Hematopoietic multipotent progenitor cell treated with erythropoietin and hydrocortisone succinate and interleukin-3 and kit ligand, for 17 days (in vitro differentiated cells): Measurements from ENCODE around the gene CISTR.
"Not testable (repeated sequence)": the region's sequence is repeated elsewhere in the genome, so short reads cannot be mapped to it uniquely, and the experiment has no call there.

Source experiments
- DNase-seq: peaks from one replicate; pipeline ENCODE4 v3.0.0-alpha.2; 2015; ENCODE audit warnings: low spot score

Gene CISTR

DNA sequence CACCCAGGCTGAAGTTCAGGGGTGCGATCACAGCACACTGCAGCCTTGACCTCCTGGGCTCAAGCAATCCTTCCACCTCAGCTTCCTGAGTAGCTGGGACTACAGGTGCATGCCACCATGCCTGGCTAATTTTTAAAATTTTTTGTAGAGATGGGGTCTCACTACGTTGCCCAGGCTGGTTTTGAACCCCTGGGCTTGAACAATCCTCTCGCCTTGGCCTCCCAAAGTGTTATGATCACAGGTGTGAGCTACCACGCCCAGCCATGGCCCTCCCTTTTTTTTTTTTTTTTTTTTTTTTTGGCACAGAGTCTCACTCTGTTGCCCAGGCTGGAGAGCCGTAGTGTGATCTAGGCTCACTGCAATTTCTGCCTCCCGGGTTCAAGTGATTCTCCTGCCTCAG, 33.2 kb downstream of the CISTR start:
- DNase-seq, result not testable (repeated sequence)

DNA sequence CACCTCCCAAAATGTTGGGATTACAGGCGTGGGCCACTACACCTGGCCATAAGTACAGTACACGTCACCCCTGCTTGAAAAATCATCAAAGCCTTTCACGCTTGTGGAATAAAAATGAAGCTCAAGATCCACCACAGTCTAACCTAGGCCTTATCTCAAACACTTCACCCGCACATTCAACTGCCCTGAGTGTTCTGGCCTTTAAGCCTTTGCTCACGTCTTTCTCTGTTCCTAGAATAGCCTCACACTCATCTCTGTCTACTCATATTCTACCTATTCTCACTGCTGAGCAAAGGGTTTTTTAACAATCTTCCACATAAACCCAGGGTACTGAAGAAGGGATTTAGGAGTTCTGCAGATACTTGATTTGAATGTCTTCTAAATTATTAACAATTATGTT, 34.5 kb downstream of the CISTR start:
- DNase-seq, result no peak

DNA sequence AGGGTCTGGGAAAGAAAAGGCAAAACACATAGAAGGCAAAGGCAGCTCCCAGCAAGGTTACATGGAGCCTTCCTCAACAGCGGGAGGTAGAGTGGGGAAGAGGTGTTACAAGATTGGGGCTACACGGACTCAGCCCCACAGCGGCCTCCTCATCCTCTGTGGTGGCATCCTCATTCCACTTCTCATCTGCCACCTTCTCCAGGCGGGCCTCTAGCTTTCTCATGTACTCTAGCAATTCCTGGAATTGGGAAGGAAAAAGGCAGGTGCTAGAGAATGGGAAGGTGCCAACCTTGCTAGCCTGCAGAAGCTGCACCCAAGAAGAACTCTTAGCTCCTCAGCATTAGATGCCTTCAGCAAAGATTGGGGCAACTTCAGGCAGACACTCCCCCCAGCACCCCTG, 37.8 kb downstream of the CISTR start:
- no peak for DNase-seq

DNA sequence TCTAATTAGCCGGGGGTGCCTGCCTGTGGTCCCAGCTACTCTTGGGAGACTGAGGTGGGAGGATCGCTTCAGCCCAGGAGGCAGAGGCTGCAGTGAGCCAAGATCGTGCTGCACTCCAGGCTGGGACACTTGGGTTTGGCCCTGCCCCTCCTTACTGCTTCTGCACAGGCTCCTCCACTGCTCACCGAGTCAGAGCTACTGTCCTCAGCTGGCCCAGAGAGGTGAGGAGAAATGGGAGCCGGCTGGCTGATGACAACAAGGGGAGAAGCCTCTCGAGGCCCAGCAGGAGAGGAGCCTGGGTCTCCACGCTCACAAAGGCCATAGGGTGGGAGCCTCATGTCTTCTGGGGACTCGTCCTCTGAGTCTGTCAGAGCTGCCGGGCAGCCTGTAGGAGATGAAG, 38.3 kb downstream of the CISTR start:
- no peak for DNase-seq

DNA sequence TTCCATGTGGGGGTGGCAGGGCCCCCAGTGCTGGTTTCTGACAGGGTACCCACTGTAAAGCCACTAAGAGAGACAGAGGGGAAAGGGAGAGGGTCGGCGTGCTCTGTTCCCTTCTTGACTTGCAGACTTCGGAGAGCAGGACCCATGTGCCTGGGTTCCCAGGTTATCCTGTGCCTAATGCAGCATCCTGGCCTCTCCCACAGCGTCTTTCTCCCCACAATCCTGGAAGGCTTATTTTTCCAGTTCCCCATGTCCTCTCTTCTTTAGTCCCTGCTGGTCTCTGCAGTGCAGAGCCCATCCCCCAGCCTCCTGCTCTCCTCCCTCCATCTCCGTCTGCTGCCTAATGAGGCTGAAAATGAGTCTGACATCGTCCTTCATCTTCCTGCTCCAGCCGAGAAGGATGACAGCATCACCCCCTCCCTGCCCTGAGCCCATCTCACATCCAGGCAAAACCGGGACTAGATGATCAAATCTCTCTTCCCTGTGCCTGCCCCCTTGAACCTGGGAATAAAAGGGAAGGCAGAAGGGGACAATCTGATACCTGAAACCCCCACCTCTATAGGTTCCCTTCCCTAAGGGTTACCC, 39.6 kb downstream of the CISTR start:
- no peak for DNase-seq

DNA sequence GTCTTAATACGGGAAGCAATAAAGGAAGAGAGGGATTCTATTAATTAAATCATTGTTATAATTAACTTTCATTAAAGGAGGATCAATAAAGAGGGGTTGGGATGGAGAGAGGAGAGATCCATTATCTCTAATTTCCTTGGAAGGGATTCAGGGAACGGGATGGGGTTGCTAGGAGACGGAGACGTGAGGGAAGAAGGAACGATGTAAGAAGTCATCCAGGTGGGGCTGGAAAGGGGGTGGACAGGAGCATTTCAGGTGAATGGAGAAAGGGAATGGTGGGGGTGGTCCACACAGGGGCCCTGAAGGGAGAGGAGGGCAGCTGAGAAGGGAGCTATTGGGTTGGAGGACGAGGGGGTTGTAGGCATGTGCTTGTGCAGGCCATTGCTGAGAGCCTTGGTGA, 41.7 kb downstream of the CISTR start:
- DNase-seq, result no peak

DNA sequence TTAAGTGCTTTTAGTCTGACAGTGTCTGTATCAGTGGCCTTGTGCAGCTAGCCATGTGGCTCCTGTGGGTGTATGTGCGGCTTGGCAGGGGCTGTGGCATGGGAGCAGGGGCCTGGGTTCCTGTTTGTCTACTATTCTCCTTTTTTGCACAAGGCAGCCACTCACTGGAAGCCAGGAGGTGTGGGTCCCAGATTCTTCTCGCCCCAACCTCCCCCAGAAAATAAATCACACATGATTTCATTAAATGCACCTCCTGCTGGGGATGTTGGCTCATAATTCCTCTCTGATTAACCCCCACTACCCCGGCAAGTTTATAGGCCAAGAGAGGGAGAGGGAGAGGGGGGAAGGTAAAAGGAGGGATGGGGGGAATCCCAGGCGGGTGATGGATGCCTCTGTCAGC, 42.1 kb downstream of the CISTR start:
- DNase-seq, result no peak

DNA sequence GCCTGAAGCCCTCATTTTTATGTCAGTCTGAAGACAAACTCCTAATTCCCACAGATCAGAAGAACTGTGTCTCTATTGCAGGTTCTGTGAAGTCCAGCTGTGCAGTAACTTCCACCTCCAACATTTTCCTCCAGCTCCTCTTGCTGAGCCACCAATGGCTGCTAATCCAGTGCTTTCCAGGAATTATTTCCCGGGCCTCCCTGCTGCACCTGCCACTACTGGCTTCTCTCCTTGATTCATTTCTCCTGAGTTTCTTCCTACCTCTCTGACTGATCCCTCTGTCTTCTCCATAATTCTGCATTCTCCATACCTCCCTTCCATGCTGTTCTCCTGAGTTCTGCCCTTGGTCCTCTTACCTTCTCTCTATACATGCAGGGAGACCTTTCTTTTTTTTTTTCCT, 45.7 kb downstream of the CISTR start:
- DNase-seq, result no peak

DNA sequence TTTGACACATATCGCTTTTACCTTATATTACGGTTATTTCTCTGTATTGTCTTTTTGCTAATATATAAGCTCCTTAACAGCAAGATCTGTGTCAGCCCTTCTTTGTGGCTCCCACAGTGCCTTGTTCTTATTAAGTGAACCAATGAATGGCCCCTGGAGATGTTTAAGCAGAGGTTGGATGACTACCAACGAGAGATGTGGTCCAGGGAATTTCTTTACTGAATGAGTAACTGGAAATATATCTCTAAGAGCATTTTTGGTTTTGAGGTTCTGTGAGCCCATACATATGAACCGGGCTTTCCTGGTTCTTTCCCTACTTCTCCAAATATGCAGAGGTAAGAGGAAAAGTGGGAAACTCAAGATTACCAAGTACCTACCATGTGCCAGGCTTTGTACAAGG, 48.0 kb downstream of the CISTR start:
- no peak for DNase-seq

DNA sequence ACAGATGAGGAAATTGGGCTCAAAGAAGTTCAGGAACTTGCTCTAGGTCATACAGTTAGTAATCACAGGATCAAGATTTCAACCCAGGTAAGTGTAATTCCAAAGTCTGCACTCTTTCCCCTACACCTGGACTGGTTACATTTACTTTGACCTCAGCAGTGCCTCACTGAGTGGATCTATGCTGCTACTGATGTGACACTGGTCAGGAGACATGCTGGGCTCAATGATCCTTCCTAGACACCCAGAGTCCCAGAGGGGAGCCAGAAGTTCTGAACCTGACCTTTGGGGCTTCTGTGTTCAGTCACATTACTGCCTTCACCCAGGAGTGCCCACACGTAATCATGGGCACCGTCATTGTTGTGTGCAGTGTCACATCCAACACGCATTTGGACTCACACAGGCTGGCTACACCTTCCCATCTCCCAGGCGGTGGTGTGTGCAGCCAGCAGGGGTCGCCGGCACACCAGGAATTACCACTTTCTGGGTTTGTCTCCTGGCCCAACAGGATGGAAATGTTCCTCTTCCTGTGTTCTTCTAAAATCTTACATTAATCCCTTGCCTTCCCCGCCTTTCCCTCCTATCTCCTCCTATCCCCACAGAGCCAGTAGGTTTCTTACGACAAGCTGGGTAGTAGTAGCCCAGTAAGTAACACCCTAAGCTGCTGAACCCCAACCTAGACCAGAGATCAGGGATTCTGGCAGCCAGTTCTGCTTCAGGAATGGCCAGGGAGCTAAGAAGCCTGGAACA, 50.1 kb downstream of the CISTR start:
- peak; percentile 73 for DNase-seq

DNA sequence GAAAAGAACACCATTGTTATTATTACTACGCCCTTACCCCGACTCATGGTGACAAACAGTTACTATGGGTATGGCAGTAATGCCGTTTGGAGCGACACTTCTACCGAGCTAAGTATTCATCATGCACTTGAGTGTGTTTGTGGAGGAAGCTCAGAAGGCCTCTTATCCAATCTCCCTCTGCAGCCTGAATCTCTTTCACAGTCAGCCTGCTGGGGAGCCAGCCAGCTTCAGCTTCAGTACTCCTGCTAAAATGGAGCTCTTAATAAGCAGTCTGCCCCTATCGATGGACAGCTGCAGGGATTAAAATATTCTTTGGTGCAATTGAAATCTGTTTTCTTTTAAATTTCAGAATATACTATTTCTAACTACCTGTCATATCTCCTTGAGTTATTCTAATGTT, 51.2 kb downstream of the CISTR start:
- no peak for DNase-seq

DNA sequence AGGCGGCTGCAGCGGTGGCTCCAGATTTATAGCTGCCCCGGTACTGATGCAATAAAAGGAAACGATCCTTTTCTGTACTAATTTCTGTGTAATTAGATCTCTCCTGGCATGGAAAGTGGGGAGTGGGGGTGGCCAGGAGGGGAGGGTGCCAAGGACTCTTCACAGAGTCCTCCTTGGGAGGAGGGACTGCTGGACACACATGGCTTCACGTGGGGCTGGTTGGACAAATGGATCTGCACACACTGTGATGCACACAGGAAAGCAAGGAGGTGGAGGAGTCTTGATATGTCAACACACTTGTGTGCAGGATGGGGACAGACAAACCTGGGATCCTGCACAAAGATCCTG, 52.1 kb downstream of the CISTR start:
- no peak for DNase-seq

DNA sequence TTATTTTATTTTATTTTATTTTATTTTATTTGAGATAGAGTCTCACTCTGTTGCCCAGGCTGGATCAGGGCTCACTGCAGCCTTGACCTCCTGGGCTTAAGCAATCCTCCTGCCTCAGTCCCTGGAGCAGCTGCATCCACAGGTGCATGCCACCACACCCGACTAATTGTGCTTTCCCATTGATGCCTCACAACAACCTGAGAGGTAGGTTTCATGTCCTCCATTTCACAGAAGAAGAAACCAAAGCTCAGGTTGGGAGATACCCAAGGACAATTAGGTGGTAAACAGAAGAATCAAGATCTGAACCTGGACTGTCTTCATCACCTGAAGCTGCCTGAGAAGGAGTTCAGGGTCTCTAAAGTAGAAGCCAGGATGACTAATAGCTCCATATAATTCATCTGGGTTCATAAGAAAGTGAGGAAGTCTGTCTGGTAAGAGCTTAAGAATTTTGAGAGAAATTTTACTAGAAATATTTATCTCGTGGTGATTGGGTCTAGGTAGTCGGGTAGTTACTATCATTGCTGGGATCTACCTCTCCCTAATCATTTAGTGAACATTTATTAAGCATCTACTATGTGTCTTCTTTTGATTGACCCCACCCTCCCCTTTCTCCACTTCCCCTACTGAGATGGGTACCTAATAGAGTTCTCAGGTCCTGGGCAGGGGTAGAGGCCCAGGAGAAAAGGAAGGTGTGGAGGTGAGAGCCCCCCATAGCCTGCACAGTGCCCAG, 52.7 kb downstream of the CISTR start:
- no peak for DNase-seq

DNA sequence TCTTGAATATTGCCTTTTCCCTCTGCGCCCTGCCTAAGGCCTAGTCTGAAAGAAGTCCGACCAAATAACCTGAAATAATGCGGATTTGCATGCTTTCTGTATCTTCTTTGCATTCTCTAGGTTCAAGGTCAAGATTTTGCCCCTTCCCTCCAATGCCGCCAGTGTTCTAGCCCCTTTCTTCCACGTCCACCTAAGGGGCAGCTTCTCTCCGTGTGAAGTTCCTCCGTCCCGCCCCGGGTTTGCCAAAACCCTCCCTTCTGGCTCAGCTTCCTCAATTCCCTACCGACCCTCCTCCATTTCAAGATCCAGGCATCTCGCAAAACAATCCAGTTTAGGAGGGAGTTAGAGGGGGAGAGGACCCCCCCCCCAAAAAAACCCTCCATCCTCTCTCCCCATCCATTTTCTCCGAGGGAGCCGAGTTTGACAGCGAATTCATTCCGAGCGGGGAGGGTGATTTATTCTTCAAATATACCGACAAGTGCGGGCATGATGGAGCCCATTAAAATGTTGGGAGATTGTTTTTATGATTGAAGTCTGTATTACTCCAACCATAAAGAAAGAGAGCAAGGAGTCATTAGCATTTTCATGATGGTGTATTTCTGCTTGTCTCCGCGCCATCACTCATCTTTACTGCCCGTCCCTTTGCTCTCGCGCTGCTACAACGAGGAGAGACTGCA, 55.0 kb downstream of the CISTR start:
- no peak for DNase-seq
